HepG2 (cell line): ENCODE results near the gene WDR7. TPM values are rescaled to one million over a fixed set of nuclear protein-coding genes. Genes with fewer than 3 reads are reported as not detected.
"Not testable (repeated sequence)": the region's sequence is repeated elsewhere in the genome, so short reads cannot be mapped to it uniquely, and the experiment has no call there.

Source experiments
- ATAC-seq: fragments of 200-7000 bp; cut with Tn5 transposase; 3 replicates; pipeline ENCODE4 v1.9.1; 2020; ENCODE audit warnings: mild to moderate bottlenecking, moderate library complexity
- BruUV-seq: library from RNA; stranded (reverse); fragments of 400-500 nt; replicated peaks from 2 replicates; lab custom pipeline; 2021; lab: Mats Ljungman, UMichigan
- CTCF ChIA-PET: fragments of 300-600 bp; formaldehyde crosslinking; extraction: SDS; loops from one replicate; lab custom pipeline; 2021; ENCODE audit warnings: low total read pairs, inconsistent platforms, low intra/inter-chr PET ratio; lab: Yijun Ruan, JAX
- POLR2A ChIA-PET: fragments of 350-600 bp; sonication (Branson Sonifier 250); formaldehyde crosslinking; loops from one replicate; lab custom pipeline; 2020; ENCODE audit warnings: antibody characterized with exemption, inconsistent platforms; lab: Yijun Ruan, JAX
- DNase-seq: peaks from one replicate; pipeline ENCODE4 v3.0.0-alpha.2; 2015; ENCODE audit warnings: low spot score
- FAIRE-seq: peaks from 3 replicates; lab custom pipeline; 2011; peaks lifted over from hg19 to GRCh38; lab: Jason Lieb, UNC
- H2AFZ ChIP-seq: one replicate; pipeline ENCODE4 v1.6.1; 2011; ENCODE audit warnings: low read length, inconsistent platforms
- H3K27ac ChIP-seq: fragments of 300-600 bp; 3 replicates; pipeline ENCODE4 v1.8.0; 2011; ENCODE audit warnings: mixed run types, mild to moderate bottlenecking, mixed read lengths, low read length, inconsistent platforms; ENCODE audit not compliant: insufficient read depth; ENCODE audit errors: extremely low read length
- H3K27me3 ChIP-seq, 2 experiments: fragments of 200-600 bp in 1 of 2; 2 replicates in 1 of 2; 3 replicates in 1 of 2; pipeline versions ENCODE4 v1.6.0 to v1.8.0; 2011; ENCODE audit warnings: low read length in 2 of 2, mild to moderate bottlenecking in 2 of 2, moderate library complexity in 2 of 2, inconsistent platforms in 1 of 2; ENCODE audit not compliant: insufficient read depth in 2 of 2, control insufficient read depth in 1 of 2
- H3K36me3 ChIP-seq, 2 experiments: fragments of 200-600 bp in 1 of 2; replicated peaks in 1 of 2; 2 replicates in 1 of 2; 3 replicates in 1 of 2; pipeline versions ENCODE4 v1.5.1 to v1.8.0; 2011; ENCODE audit warnings: low read length in 2 of 2, inconsistent platforms in 1 of 2; ENCODE audit not compliant: insufficient read depth in 2 of 2, control insufficient read depth in 1 of 2
- H3K4me1 ChIP-seq: 2 replicates; pipeline ENCODE4 v1.5.1; 2012; ENCODE audit warnings: low read length, inconsistent platforms; ENCODE audit not compliant: insufficient read depth
- H3K4me2 ChIP-seq: 2 replicates; pipeline ENCODE4 v1.6.0; 2011; ENCODE audit warnings: low read depth, low read length, inconsistent platforms
- H3K4me3 ChIP-seq, 3 experiments: fragments of 200-600 bp in 1 of 3; sonication (generic), shearing (Covaris generic) in 1 of 3; replicated peaks in 1 of 3; 2 replicates each; pipeline ENCODE4 v1.5.1; 2011 to 2016; ENCODE audit warnings: low read length in 3 of 3, inconsistent platforms in 2 of 3, low read depth in 2 of 3, mild to moderate bottlenecking in 2 of 3, control low read depth in 1 of 3, mixed read lengths in 1 of 3; ENCODE audit not compliant: insufficient read depth in 1 of 3
- H3K79me2 ChIP-seq: one replicate; pipeline ENCODE4 v1.6.1; 2011; ENCODE audit warnings: low read length, inconsistent platforms; ENCODE audit not compliant: insufficient read depth
- H3K9ac ChIP-seq: 2 replicates; pipeline ENCODE4 v1.6.0; 2011; ENCODE audit warnings: mild to moderate bottlenecking, low read depth, low read length, inconsistent platforms; ENCODE audit not compliant: insufficient read depth
- H3K9me3 ChIP-seq: 2 replicates; pipeline ENCODE4 v1.5.1; 2012; ENCODE audit warnings: mild to moderate bottlenecking, low read length
- H4K20me1 ChIP-seq: 2 replicates; pipeline ENCODE4 v1.6.0; 2011; ENCODE audit warnings: inconsistent platforms, mild to moderate bottlenecking, low read length, moderate library complexity; ENCODE audit not compliant: insufficient read depth
- ARNT2 ChIP-seq: sonication (generic); formaldehyde crosslinking; IDR thresholded peaks from 2 replicates; pipeline ENCODE4 v1.8.0; 2022; ENCODE audit warnings: mild to moderate bottlenecking, low read depth, missing genetic modification reagents, moderate library complexity
- CHCHD3 ChIP-seq: sonication (generic); formaldehyde crosslinking; IDR thresholded peaks from 2 replicates; pipeline ENCODE4 v1.8.0; 2022; ENCODE audit warnings: mild to moderate bottlenecking, missing genetic modification reagents, moderate library complexity
- KLF16 ChIP-seq, 2 experiments: sonication (generic) in 1 of 2; formaldehyde crosslinking in 1 of 2; IDR thresholded peaks; 2 replicates each; pipeline versions ENCODE4 v1.6.1 to v1.8.0; 2016 to 2023; ENCODE audit warnings: missing genetic modification reagents in 2 of 2, missing compliant biosample characterization in 1 of 2
- MAFK ChIP-seq, 2 experiments: IDR thresholded peaks in 1 of 2; conservative IDR thresholded peaks in 1 of 2; 2 replicates each; pipeline ENCODE4 v1.6.1; 2011; ENCODE audit warnings: improper control_type of control experiment in 2 of 2, low read length in 2 of 2
- ZNF136 ChIP-seq: sonication (generic); formaldehyde crosslinking; IDR thresholded peaks from 2 replicates; pipeline ENCODE4 v1.8.1; 2022; ENCODE audit warnings: low read depth, mild to moderate bottlenecking, moderate library complexity, missing genetic modification reagents
- ZNF646 ChIP-seq: sonication (generic); formaldehyde crosslinking; IDR thresholded peaks from 2 replicates; pipeline ENCODE4 v1.9.0; 2021; ENCODE audit warnings: mild to moderate bottlenecking, missing genetic modification reagents
- ZNF720 ChIP-seq: sonication (generic); formaldehyde crosslinking; IDR thresholded peaks from 2 replicates; pipeline ENCODE4 v1.4.0; 2020; ENCODE audit warnings: missing genetic modification reagents
- WGBS: methylation state at CpG from one replicate; pipeline ENCODE4 v1.1.6; 2017; ENCODE audit warnings: low lambda C conversion rate; 5-methylcytosine and 5-hydroxymethylcytosine counted together
- in situ Hi-C: cut with HindIII; loops from 2 replicates; pipeline ENCODE4 v1.10.0; 2017; ENCODE audit warnings: low pct_unique_long_range_greater_than_20kb; ENCODE audit not compliant: extremely low pct_ligation_motif_present
- intact Hi-C: fragments of 100-400 bp; cut with micrococcal nuclease; formaldehyde crosslinking; loops from one replicate; pipeline ENCODE4 v1.10.0; 2022; ENCODE audit not compliant: unreplicated experiment
- polyA plus RNA-seq, 8 experiments: library from polyadenylated mRNA; depleted of rRNA in 3 of 8; stranded (reverse) in 7 of 8; unstranded in 1 of 8; fragments of >200 nt; fragmentation: Illumina TruSeq in 4 of 8; extraction: Trizol in 4 of 8; gene quantifications; 2 replicates each; pipeline versions ENCODE4 v1.2.1 to v1.2.3, GENCODE V29; 2011 to 2016; ENCODE audit warnings: low read depth in 4 of 8, missing spikeins in 1 of 8, mixed read lengths in 1 of 8; ENCODE audit not compliant: insufficient read depth in 1 of 8
- total RNA-seq, 5 experiments: library from RNA; depleted of rRNA; stranded (reverse); fragments of >200 nt; fragmentation: Illumina TruSeq; extraction: Trizol; gene quantifications; 2 replicates each; pipeline ENCODE4 v1.2.3, GENCODE V29; 2016; ENCODE audit warnings: low read depth in 1 of 5

Gene WDR7
- total and polyA plus RNA-seq, 2 of the 13 experiments (the other 11 are each of a cell fraction or from before 2014, with no cell fraction given): 2.0 to 7.8 TPM

- TF ChIP-seq ZNF646 (CRISPR knock-in tag) (no peak), ZNF136 (CRISPR knock-in tag) (no peak), KLF16 (CRISPR knock-in tag; IDR thresholded peaks at IDR 0.05) (no peak), CHCHD3 (CRISPR knock-in tag) (no peak), ARNT2 (CRISPR knock-in tag) (no peak), MAFK (conservative IDR thresholded peaks at IDR 0.05 in 1 of 2, IDR thresholded peaks at IDR 0.05 in 1 of 2; ENCODE audit: low read length in 2 of 2) (no peak), ZNF720 (CRISPR knock-in tag) (no peak)
Measured at GRCh38 chr18:56652802-56653201, 1.6 kb downstream of the WDR7 start (continued).

- H3K9me3 ChIP-seq, FAIRE-seq, ATAC-seq, H3K27me3 ChIP-seq, CTCF ChIA-PET, in situ Hi-C loops, H2AFZ ChIP-seq, H3K36me3 ChIP-seq, BruUV-seq, H4K20me1 ChIP-seq, POLR2A ChIA-PET, H3K27ac ChIP-seq, H3K9ac ChIP-seq, DNase-seq, H3K4me2 ChIP-seq, H3K4me3 ChIP-seq, intact Hi-C loops: not testable (repeated sequence)
- Histone ChIP-seq H3K79me2 (peaks cover 10% of the 10 kb centered on the region), H3K4me1 (peaks cover 22% of the 10 kb centered on the region)
- 97% methylated on average over 7 of the region's 7 CpGs for WGBS
Measured at GRCh38 chr18:56654280-56654679, 3.1 kb downstream of the WDR7 start.
